SU-DHL-6 (cell line): Measurements from ENCODE around the gene TTC16.

Experiments
- EZH2phosphoT487 ChIP-seq: fragments of 200-600 bp; sonication (generic), shearing (Covaris generic); conservative IDR thresholded peaks from 2 replicates; pipeline ENCODE4 v1.6.1; 2018; ENCODE audit warnings: mild to moderate bottlenecking, antibody characterized with exemption, low read length, moderate library complexity, mixed read lengths
- TF ChIP-seq, protein P1 (sequence below): fragments of 200-600 bp; sonication (generic); IDR thresholded peaks from one replicate; pipeline ENCODE4 v1.5.1; 2017; ENCODE audit warnings: antibody characterized with exemption, mild to moderate bottlenecking, low read length, moderate library complexity; ENCODE audit not compliant: insufficient read depth, poor library complexity, severe bottlenecking

DNA sequence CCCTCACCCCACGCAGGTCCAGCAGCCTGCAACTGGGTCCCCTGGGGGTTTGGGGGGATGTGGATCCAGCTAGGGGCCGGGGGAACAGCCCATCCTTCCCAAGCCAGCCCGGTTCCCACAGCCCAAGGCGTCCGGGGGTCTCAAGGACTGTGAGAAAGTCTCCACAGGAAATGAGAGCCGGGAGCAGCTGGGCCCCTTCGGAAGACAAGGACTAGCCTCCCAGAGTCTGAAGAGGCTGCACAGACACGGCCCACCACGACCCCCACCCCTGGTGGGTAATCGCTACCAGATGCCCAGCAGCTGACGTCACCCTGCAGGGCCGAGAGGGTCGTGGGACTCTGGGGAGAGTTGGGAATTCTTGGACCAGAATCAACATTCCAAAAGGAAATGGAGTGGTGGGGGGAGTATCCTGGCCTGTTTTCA is 52.0 kb downstream of the TTC16 start:
- TF ChIP-seq, protein P1, sequence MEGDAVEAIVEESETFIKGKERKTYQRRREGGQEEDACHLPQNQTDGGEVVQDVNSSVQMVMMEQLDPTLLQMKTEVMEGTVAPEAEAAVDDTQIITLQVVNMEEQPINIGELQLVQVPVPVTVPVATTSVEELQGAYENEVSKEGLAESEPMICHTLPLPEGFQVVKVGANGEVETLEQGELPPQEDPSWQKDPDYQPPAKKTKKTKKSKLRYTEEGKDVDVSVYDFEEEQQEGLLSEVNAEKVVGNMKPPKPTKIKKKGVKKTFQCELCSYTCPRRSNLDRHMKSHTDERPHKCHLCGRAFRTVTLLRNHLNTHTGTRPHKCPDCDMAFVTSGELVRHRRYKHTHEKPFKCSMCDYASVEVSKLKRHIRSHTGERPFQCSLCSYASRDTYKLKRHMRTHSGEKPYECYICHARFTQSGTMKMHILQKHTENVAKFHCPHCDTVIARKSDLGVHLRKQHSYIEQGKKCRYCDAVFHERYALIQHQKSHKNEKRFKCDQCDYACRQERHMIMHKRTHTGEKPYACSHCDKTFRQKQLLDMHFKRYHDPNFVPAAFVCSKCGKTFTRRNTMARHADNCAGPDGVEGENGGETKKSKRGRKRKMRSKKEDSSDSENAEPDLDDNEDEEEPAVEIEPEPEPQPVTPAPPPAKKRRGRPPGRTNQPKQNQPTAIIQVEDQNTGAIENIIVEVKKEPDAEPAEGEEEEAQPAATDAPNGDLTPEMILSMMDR: no peak
- no peak for TF ChIP-seq EZH2phosphoT487
